ENCODE data around the gene IMP4.

DNA sequence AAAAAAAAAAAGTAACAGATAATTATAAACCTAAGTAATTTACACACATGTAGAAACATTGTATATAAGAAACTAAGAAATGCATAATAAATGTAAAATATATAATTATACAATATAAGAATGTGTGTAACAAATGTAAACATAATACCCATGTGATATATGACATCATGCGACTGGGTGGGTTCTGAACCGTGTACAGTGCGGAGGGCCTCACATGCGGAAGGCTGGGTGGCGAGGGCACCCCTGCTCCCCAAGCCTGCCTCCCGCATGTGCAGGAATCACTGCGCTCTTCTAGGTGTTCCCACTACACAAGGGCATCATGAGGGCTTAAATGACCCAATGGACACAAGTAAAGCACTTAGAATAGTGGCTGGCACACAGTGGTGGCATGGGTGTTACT, 15.2 kb downstream of the IMP4 start:
- TF ChIP-seq CTCF (IDR thresholded peaks at IDR 0.05; ENCODE audit: low read length) (no peak), EZH2 (optimal IDR thresholded peaks at IDR 0.05; ENCODE audit: low read depth, low read length) (no peak), EZH2phosphoT487 (IDR thresholded peaks at IDR 0.05; ENCODE audit: low read length) (no peak)
